ENCODE results near the gene HSPA14.

HSPA14 gene

DNA sequence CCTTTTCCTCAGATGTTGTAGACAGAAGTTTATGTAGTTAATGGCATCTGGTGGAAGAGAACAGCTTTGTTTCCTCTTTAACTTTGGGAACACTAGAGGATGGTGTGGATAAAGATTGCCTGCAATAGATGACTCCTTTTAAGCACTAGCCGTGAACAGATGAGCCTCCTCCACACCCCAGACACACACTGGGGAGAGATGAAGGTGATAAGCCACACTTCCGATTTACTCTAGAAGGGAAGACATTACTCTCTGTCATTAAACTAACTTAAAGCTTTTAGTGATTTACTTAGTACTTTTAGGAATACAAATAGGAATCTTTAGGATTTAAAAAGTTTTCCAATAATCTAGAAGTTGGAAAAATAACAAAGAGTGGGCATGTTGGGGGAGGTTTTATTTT lies 6.8 kb downstream of the HSPA14 start:
- H3K27ac ChIP-seq (ENCODE audit: low read length) = no peak overlapping the region
- peaks cover 14% of the 10 kb centered on the region for H3K79me2 ChIP-seq (ENCODE audit: low read length)
- H3K4me2 ChIP-seq (ENCODE audit: low read length) = no peak overlapping the region
- no peaks in the 10 kb centered on the region for H3K27me3 ChIP-seq (ENCODE audit: low read depth, low read length)
- no peaks in the 10 kb centered on the region for H3K9me3 ChIP-seq (ENCODE audit: insufficient read depth, low read length)
- H4K20me1 ChIP-seq (ENCODE audit: insufficient read depth, low read length) = no peaks in the 10 kb centered on the region
- TF ChIP-seq EZH2phosphoT487 (IDR thresholded peaks at IDR 0.05; ENCODE audit: low read depth) = no peak
- TF ChIP-seq, protein P1, sequence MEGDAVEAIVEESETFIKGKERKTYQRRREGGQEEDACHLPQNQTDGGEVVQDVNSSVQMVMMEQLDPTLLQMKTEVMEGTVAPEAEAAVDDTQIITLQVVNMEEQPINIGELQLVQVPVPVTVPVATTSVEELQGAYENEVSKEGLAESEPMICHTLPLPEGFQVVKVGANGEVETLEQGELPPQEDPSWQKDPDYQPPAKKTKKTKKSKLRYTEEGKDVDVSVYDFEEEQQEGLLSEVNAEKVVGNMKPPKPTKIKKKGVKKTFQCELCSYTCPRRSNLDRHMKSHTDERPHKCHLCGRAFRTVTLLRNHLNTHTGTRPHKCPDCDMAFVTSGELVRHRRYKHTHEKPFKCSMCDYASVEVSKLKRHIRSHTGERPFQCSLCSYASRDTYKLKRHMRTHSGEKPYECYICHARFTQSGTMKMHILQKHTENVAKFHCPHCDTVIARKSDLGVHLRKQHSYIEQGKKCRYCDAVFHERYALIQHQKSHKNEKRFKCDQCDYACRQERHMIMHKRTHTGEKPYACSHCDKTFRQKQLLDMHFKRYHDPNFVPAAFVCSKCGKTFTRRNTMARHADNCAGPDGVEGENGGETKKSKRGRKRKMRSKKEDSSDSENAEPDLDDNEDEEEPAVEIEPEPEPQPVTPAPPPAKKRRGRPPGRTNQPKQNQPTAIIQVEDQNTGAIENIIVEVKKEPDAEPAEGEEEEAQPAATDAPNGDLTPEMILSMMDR (IDR thresholded peaks at IDR 0.05; ENCODE audit: low read depth, low read length) = no peak
- H3K4me3 ChIP-seq (ENCODE audit: low read length) = no peak overlapping the region
- peaks cover 38% of the 10 kb centered on the region for H3K36me3 ChIP-seq (replicated peaks; ENCODE audit: low read depth, low read length)
- no peak overlapping the region for H3K9ac ChIP-seq (ENCODE audit: low read length)
- no peaks in the 10 kb centered on the region for H3K4me1 ChIP-seq (ENCODE audit: low read length)
- no peak overlapping the region for H2AFZ ChIP-seq (ENCODE audit: low read depth, low read length)

DNA sequence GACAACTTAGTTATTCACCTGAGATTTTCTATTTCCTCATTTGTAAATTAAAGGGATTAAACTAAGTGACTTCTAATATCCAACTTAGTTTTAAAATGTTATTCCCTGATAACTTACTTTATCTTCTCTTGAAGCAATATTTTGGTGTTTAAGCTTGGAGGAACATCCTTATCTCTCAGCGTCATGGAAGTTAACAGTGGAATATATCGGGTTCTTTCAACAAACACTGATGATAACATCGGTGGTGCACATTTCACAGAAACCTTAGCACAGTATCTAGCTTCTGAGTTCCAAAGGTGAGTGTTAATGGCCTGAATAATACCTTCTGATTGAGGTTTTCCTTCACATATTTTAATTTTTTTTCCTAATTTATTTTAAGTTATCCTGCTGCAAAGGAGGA lies 14.1 kb downstream of the HSPA14 start:
- no peaks in the 10 kb centered on the region for H3K79me2 ChIP-seq (ENCODE audit: low read length)
- peaks cover 16% of the 10 kb centered on the region for H3K36me3 ChIP-seq (replicated peaks; ENCODE audit: low read depth, low read length)
- H4K20me1 ChIP-seq (ENCODE audit: insufficient read depth, low read length) = no peaks in the 10 kb centered on the region
- H3K27me3 ChIP-seq (ENCODE audit: low read depth, low read length) = no peaks in the 10 kb centered on the region
- H3K4me3 ChIP-seq (ENCODE audit: low read length) = no peak overlapping the region
- no peak overlapping the region for H3K27ac ChIP-seq (ENCODE audit: low read length)
- H2AFZ ChIP-seq (ENCODE audit: low read depth, low read length) = no peak overlapping the region
- no peaks in the 10 kb centered on the region for H3K4me1 ChIP-seq (ENCODE audit: low read length)
- no peaks in the 10 kb centered on the region for H3K9me3 ChIP-seq (ENCODE audit: insufficient read depth, low read length)
- H3K9ac ChIP-seq (ENCODE audit: low read length) = no peak overlapping the region
- H3K4me2 ChIP-seq (ENCODE audit: low read length) = no peak overlapping the region
- TF ChIP-seq EZH2phosphoT487 (IDR thresholded peaks at IDR 0.05; ENCODE audit: low read depth) = no peak
- TF ChIP-seq, protein P1 (IDR thresholded peaks at IDR 0.05; ENCODE audit: low read depth, low read length) = no peak

DNA sequence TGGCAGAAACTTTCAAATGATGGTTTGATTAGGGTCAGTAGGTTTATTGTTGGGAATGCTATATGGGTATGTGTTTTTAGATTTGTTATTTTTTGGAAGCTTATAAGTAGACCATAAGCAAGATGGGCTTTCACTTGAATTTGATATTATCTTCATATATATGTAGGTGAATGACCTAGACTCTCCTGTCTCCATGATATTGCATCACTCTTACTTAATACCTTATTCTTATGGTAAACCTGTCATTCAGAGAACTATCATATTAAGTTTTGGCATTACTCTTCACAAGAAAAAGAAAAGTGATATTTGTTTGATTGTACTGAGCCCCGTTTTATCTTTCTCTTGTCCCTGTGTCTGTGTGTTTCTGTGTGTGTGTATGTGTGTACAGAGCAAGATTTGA lies 17.3 kb downstream of the HSPA14 start:
- H3K4me1 ChIP-seq (ENCODE audit: low read length) = no peaks in the 10 kb centered on the region
- H3K79me2 ChIP-seq (ENCODE audit: low read length) = no peaks in the 10 kb centered on the region
- no peak overlapping the region for H3K9ac ChIP-seq (ENCODE audit: low read length)
- no peak overlapping the region for H3K4me3 ChIP-seq (ENCODE audit: low read length)
- H2AFZ ChIP-seq (ENCODE audit: low read depth, low read length) = no peak overlapping the region
- no peaks in the 10 kb centered on the region for H4K20me1 ChIP-seq (ENCODE audit: insufficient read depth, low read length)
- no peak overlapping the region for H3K4me2 ChIP-seq (ENCODE audit: low read length)
- H3K27me3 ChIP-seq (ENCODE audit: low read depth, low read length) = no peaks in the 10 kb centered on the region
- no peaks in the 10 kb centered on the region for H3K9me3 ChIP-seq (ENCODE audit: insufficient read depth, low read length)
- no peak for TF ChIP-seq EZH2phosphoT487 (IDR thresholded peaks at IDR 0.05; ENCODE audit: low read depth)
- TF ChIP-seq, protein P1 (IDR thresholded peaks at IDR 0.05; ENCODE audit: low read depth, low read length) = no peak
- no peak overlapping the region for H3K27ac ChIP-seq (ENCODE audit: low read length)
- H3K36me3 ChIP-seq (replicated peaks; ENCODE audit: low read depth, low read length) = peaks cover 14% of the 10 kb centered on the region

DNA sequence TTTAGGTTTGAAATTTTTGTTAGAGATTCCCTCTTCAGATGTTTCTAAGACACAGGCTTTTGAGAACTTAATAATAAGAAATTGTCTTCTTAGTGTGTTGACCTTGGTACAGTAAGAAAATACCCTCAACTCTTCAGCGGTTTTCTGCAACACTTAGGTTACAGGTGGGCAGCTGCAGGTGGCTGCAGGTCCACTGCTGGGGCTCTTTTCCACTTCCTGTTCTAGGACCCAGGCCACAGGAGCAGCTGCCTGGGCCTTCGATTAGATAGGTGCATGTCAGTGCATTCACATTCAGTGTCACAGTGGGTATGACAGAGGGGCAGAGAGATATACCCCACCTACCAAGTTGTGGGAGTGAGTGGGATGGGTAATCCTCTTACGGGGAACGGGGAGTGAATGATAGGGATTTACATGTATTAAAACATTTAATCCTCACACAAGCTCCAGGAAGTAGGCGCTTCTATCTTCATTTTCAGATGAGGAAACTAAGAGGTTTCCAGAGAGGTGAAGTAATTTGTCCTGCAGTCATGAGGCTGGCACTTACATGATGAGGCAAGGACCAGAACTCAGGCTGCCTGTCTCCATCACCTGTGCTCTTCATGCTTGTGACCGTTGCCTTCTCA lies 20.3 kb downstream of the HSPA14 start:
- Histone ChIP-seq H3K9ac (ENCODE audit: low read length) (no peak overlapping the region), H4K20me1 (ENCODE audit: insufficient read depth, low read length) (no peaks in the 10 kb centered on the region), H3K4me1 (ENCODE audit: low read length) (no peaks in the 10 kb centered on the region), H3K27ac (ENCODE audit: low read length) (no peak overlapping the region), H3K36me3 (replicated peaks; ENCODE audit: low read depth, low read length) (peaks cover 6% of the 10 kb centered on the region), H3K4me2 (ENCODE audit: low read length) (no peak overlapping the region), H3K79me2 (ENCODE audit: low read length) (no peaks in the 10 kb centered on the region), H3K4me3 (ENCODE audit: low read length) (no peak overlapping the region), H3K27me3 (ENCODE audit: low read depth, low read length) (no peaks in the 10 kb centered on the region), H3K9me3 (ENCODE audit: insufficient read depth, low read length) (no peaks in the 10 kb centered on the region), H2AFZ (ENCODE audit: low read depth, low read length) (no peak overlapping the region)
- no peak for TF ChIP-seq EZH2phosphoT487 (IDR thresholded peaks at IDR 0.05; ENCODE audit: low read depth)
- TF ChIP-seq, protein P1 (IDR thresholded peaks at IDR 0.05; ENCODE audit: low read depth, low read length) = no peak

All from OCI-LY3 (cell line).